HG03039 (cell line): ENCODE measurements around the gene SLC20A1.
"Not testable (repeated sequence)": the region's sequence is repeated elsewhere in the genome, so short reads cannot be mapped to it uniquely, and the experiment has no call there.

Experiments used
- ATAC-seq: cut with Tn5 transposase; IDR thresholded peaks from one replicate; pipeline ENCODE4 v1.9.1; 2021; ENCODE audit warnings: mild to moderate bottlenecking, moderate library complexity; ENCODE audit not compliant: unreplicated experiment

SLC20A1 gene

GRCh38 chr2:112646102-112646719 is 472 bp downstream of the SLC20A1 start:
- peak; percentile 16 for ATAC-seq

GRCh38 chr2:112646791-112647689 is 1.3 kb downstream of the SLC20A1 start:
- ATAC-seq = no peak

- ATAC-seq = no peak
Observed at GRCh38 chr2:112648081-112648480, 2.3 kb downstream of the SLC20A1 start.

GRCh38 chr2:112656679-112657078 is 10.9 kb downstream of the SLC20A1 start:
- no peak for ATAC-seq

- ATAC-seq = no peak
Observed at GRCh38 chr2:112658301-112658700, 12.6 kb downstream of the SLC20A1 start.

- no peak for ATAC-seq
Observed at GRCh38 chr2:112658839-112659667, 13.3 kb downstream of the SLC20A1 start.

GRCh38 chr2:112660138-112660537 is 14.4 kb downstream of the SLC20A1 start:
- no peak for ATAC-seq

- ATAC-seq = no peak
Observed at GRCh38 chr2:112661656-112662305, 16.0 kb downstream of the SLC20A1 start.

GRCh38 chr2:112662704-112663103 is 17.0 kb downstream of the SLC20A1 start:
- ATAC-seq = no peak

- no peak for ATAC-seq
Observed at GRCh38 chr2:112664689-112665088, 18.9 kb downstream of the SLC20A1 start.

- ATAC-seq = no peak
Observed at GRCh38 chr2:112665113-112665780, 19.5 kb downstream of the SLC20A1 start.

- ATAC-seq = no peak
Observed at GRCh38 chr2:112666761-112667122, 21.0 kb downstream of the SLC20A1 start.

- ATAC-seq = not testable (repeated sequence)
Observed at GRCh38 chr2:112667540-112667939, 21.8 kb downstream of the SLC20A1 start.

GRCh38 chr2:112669667-112670066 is 23.9 kb downstream of the SLC20A1 start:
- ATAC-seq = no peak

- ATAC-seq = no peak
Observed at GRCh38 chr2:112670252-112671022, 24.7 kb downstream of the SLC20A1 start.

- ATAC-seq = no peak
Observed at GRCh38 chr2:112671801-112672200, 26.1 kb downstream of the SLC20A1 start.

GRCh38 chr2:112673008-112673407 is 27.3 kb downstream of the SLC20A1 start:
- ATAC-seq = no peak

- ATAC-seq = no peak
Observed at GRCh38 chr2:112674229-112674628, 28.5 kb downstream of the SLC20A1 start.

GRCh38 chr2:112679484-112679883 is 33.7 kb downstream of the SLC20A1 start:
- no peak for ATAC-seq

GRCh38 chr2:112680666-112681101 is 34.9 kb downstream of the SLC20A1 start:
- no peak for ATAC-seq
